ENCODE data around the gene RPS6KA2.
"Not testable (repeated sequence)": the region's sequence is repeated elsewhere in the genome, so short reads cannot be mapped to it uniquely, and the experiment has no call there.

Gene RPS6KA2

GRCh38 chr6:166387642-166388289 lies 239.3 kb downstream of the RPS6KA2 start:
- no peak overlapping the region for H3K27ac ChIP-seq (ENCODE audit: insufficient read depth, low read depth, low read length, poor library complexity, severe bottlenecking)
- WGBS, 2 experiments = 93 to 94% methylated on average over 5 of the region's 5 CpGs
- no peaks in the 10 kb centered on the region for H3K9me3 ChIP-seq (ENCODE audit: control insufficient read depth, low read length)
- no peak overlapping the region for H3K4me3 ChIP-seq (ENCODE audit: insufficient read depth, low read depth, low read length)
- H3K36me3 ChIP-seq (ENCODE audit: control insufficient read depth, insufficient read depth, low read length) = no peaks in the 10 kb centered on the region
- no peaks in the 10 kb centered on the region for H3K27me3 ChIP-seq (ENCODE audit: control insufficient read depth, insufficient read depth, low read length, poor library complexity, severe bottlenecking)
- no peaks in the 10 kb centered on the region for H3K4me1 ChIP-seq (ENCODE audit: control insufficient read depth, insufficient read depth, low read length)

GRCh38 chr6:166387098-166387497 lies 240.0 kb downstream of the RPS6KA2 start:
- 92 to 93% methylated on average over 8 to 9 of the region's 9 CpGs for WGBS, 2 experiments
- H3K27me3 ChIP-seq (ENCODE audit: control insufficient read depth, insufficient read depth, low read length, poor library complexity, severe bottlenecking); H3K4me3 ChIP-seq (ENCODE audit: insufficient read depth, low read depth, low read length); H3K27ac ChIP-seq (ENCODE audit: insufficient read depth, low read depth, low read length, poor library complexity, severe bottlenecking); H3K36me3 ChIP-seq (ENCODE audit: control insufficient read depth, insufficient read depth, low read length); H3K4me1 ChIP-seq (ENCODE audit: control insufficient read depth, insufficient read depth, low read length); H3K9me3 ChIP-seq (ENCODE audit: control insufficient read depth, low read length): not testable (repeated sequence)

- Histone ChIP-seq H3K9me3 (ENCODE audit: control insufficient read depth, low read length) (no peaks in the 10 kb centered on the region), H3K27ac (ENCODE audit: insufficient read depth, low read depth, low read length, poor library complexity, severe bottlenecking) (no peak overlapping the region), H3K36me3 (ENCODE audit: control insufficient read depth, insufficient read depth, low read length) (no peaks in the 10 kb centered on the region), H3K4me1 (ENCODE audit: control insufficient read depth, insufficient read depth, low read length) (peaks cover 5% of the 10 kb centered on the region), H3K4me3 (ENCODE audit: insufficient read depth, low read depth, low read length) (no peak overlapping the region), H3K27me3 (ENCODE audit: control insufficient read depth, insufficient read depth, low read length, poor library complexity, severe bottlenecking) (peaks cover 11% of the 10 kb centered on the region)
- WGBS, 2 experiments = 94 to 97% methylated on average over 9 of the region's 9 CpGs
These were observed 240.9 kb downstream of the RPS6KA2 start for GRCh38 chr6:166386111-166386510.

GRCh38 chr6:166383802-166384363 lies 243.2 kb downstream of the RPS6KA2 start:
- not testable (repeated sequence) for H3K36me3 ChIP-seq (ENCODE audit: control insufficient read depth, insufficient read depth, low read length); H3K4me1 ChIP-seq (ENCODE audit: control insufficient read depth, insufficient read depth, low read length)
- WGBS, 2 experiments = 36% methylated on average over 22 of the region's 22 CpGs

GRCh38 chr6:166382933-166383801 lies 243.9 kb downstream of the RPS6KA2 start, which contains the start of gene MPC1:
MPC1 (minus strand) TSS chr6:166382940; CDS start chr6:166382876, 64 bp downstream.
- Histone ChIP-seq H3K4me1 (ENCODE audit: control insufficient read depth, insufficient read depth, low read length) (peaks cover 5% of the 10 kb centered on the region), H3K9me3 (ENCODE audit: control insufficient read depth, low read length) (no peaks in the 10 kb centered on the region), H3K4me3 (ENCODE audit: insufficient read depth, low read depth, low read length) (peak within 1 kb of the TSS; percentile 75), H3K27ac (ENCODE audit: insufficient read depth, low read depth, low read length, poor library complexity, severe bottlenecking) (peak within 1 kb of the TSS; percentile 68), H3K27me3 (ENCODE audit: control insufficient read depth, insufficient read depth, low read length, poor library complexity, severe bottlenecking) (peaks cover 14% of the 10 kb centered on the region), H3K36me3 (ENCODE audit: control insufficient read depth, insufficient read depth, low read length) (no peaks in the 10 kb centered on the region)
- WGBS, 2 experiments = 0% methylated on average over 94 of the region's 94 CpGs

More at GRCh38 chr6:166383802-166384363, 243.2 kb downstream of the RPS6KA2 start:
- Histone ChIP-seq H3K27me3 (ENCODE audit: control insufficient read depth, insufficient read depth, low read length, poor library complexity, severe bottlenecking) (peaks cover 14% of the 10 kb centered on the region), H3K27ac (ENCODE audit: insufficient read depth, low read depth, low read length, poor library complexity, severe bottlenecking) (peak overlapping the region; percentile 68), H3K4me3 (ENCODE audit: insufficient read depth, low read depth, low read length) (peak overlapping the region; percentile 75)
- not testable (repeated sequence) for H3K9me3 ChIP-seq (ENCODE audit: control insufficient read depth, low read length)

- no peak overlapping the region for H3K27ac ChIP-seq (ENCODE audit: insufficient read depth, low read depth, low read length, poor library complexity, severe bottlenecking)
- H3K36me3 ChIP-seq (ENCODE audit: control insufficient read depth, insufficient read depth, low read length) = no peaks in the 10 kb centered on the region
- no peaks in the 10 kb centered on the region for H3K9me3 ChIP-seq (ENCODE audit: control insufficient read depth, low read length)
- peak overlapping the region; percentile 75 for H3K4me3 ChIP-seq (ENCODE audit: insufficient read depth, low read depth, low read length)
- peaks cover 5% of the 10 kb centered on the region for H3K4me1 ChIP-seq (ENCODE audit: control insufficient read depth, insufficient read depth, low read length)
- H3K27me3 ChIP-seq (ENCODE audit: control insufficient read depth, insufficient read depth, low read length, poor library complexity, severe bottlenecking) = peaks cover 14% of the 10 kb centered on the region
- WGBS, 2 experiments = 0 to 1% methylated on average over 46 of the region's 46 CpGs
These were observed 244.5 kb downstream of the RPS6KA2 start for GRCh38 chr6:166382500-166382932.

GRCh38 chr6:166381733-166382499 lies 245.1 kb downstream of the RPS6KA2 start:
- Histone ChIP-seq H3K4me1 (ENCODE audit: control insufficient read depth, insufficient read depth, low read length) (peaks cover 5% of the 10 kb centered on the region), H3K27me3 (ENCODE audit: control insufficient read depth, insufficient read depth, low read length, poor library complexity, severe bottlenecking) (peaks cover 14% of the 10 kb centered on the region), H3K9me3 (ENCODE audit: control insufficient read depth, low read length) (no peaks in the 10 kb centered on the region), H3K27ac (ENCODE audit: insufficient read depth, low read depth, low read length, poor library complexity, severe bottlenecking) (no peak overlapping the region), H3K36me3 (ENCODE audit: control insufficient read depth, insufficient read depth, low read length) (no peaks in the 10 kb centered on the region), H3K4me3 (ENCODE audit: insufficient read depth, low read depth, low read length) (peak overlapping the region; percentile 75)
- WGBS, 2 experiments = 2% methylated on average over 49 of the region's 49 CpGs

GRCh38 chr6:166381381-166381732 lies 245.7 kb downstream of the RPS6KA2 start:
- peaks cover 5% of the 10 kb centered on the region for H3K4me1 ChIP-seq (ENCODE audit: control insufficient read depth, insufficient read depth, low read length)
- H3K27me3 ChIP-seq (ENCODE audit: control insufficient read depth, insufficient read depth, low read length, poor library complexity, severe bottlenecking) = peaks cover 14% of the 10 kb centered on the region
- no peak overlapping the region for H3K27ac ChIP-seq (ENCODE audit: insufficient read depth, low read depth, low read length, poor library complexity, severe bottlenecking)
- H3K4me3 ChIP-seq (ENCODE audit: insufficient read depth, low read depth, low read length) = peak overlapping the region; percentile 75
- no peaks in the 10 kb centered on the region for H3K9me3 ChIP-seq (ENCODE audit: control insufficient read depth, low read length)
- whole genome bisulfite sequencing, 2 experiments = 69 to 70% methylated on average over 6 of the region's 6 CpGs
- H3K36me3 ChIP-seq (ENCODE audit: control insufficient read depth, insufficient read depth, low read length) = no peaks in the 10 kb centered on the region

GRCh38 chr6:166379800-166380199 lies 247.3 kb downstream of the RPS6KA2 start:
- Histone ChIP-seq H3K9me3 (ENCODE audit: control insufficient read depth, low read length) (no peaks in the 10 kb centered on the region), H3K4me1 (ENCODE audit: control insufficient read depth, insufficient read depth, low read length) (peaks cover 5% of the 10 kb centered on the region), H3K27me3 (ENCODE audit: control insufficient read depth, insufficient read depth, low read length, poor library complexity, severe bottlenecking) (peaks cover 14% of the 10 kb centered on the region), H3K36me3 (ENCODE audit: control insufficient read depth, insufficient read depth, low read length) (no peaks in the 10 kb centered on the region), H3K4me3 (ENCODE audit: insufficient read depth, low read depth, low read length) (no peak overlapping the region), H3K27ac (ENCODE audit: insufficient read depth, low read depth, low read length, poor library complexity, severe bottlenecking) (no peak overlapping the region)
- 81 to 96% methylated on average over 3 of the region's 4 CpGs for WGBS, 2 experiments
